A673 (cell line): ENCODE measurements around the gene HES5. TPM values are rescaled to one million over a fixed set of nuclear protein-coding genes. Genes with fewer than 3 reads are reported as not detected.

ENCODE experiments used
- BruUV-seq: library from RNA; stranded (reverse); fragments of 400-500 nt; replicated peaks from 2 replicates; lab custom pipeline; 2021; lab: Mats Ljungman, UMichigan
- CTCF ChIA-PET: fragments of 300-600 bp; sonication (Branson Sonifier 250); formaldehyde crosslinking; loops from one replicate; lab custom pipeline; 2022; ENCODE audit warnings: antibody characterized with exemption; lab: Charles Lee
- POLR2A ChIA-PET: fragments of 300-600 bp; sonication (Branson Sonifier 250); formaldehyde crosslinking; loops from one replicate; lab custom pipeline; 2022; ENCODE audit warnings: antibody characterized with exemption; ENCODE audit not compliant: low non-redundant PET; lab: Charles Lee
- DNase-seq: peaks from one replicate; pipeline ENCODE4 v3.0.0-alpha.2; 2015; ENCODE audit warnings: low spot score
- H3K27ac ChIP-seq: fragments of 200-600 bp; sonication (generic); 2 replicates; pipeline ENCODE4 v1.5.1; 2016; ENCODE audit warnings: mixed run types, low read depth, mild to moderate bottlenecking, mixed read lengths, antibody characterized with exemption, low read length; ENCODE audit not compliant: poor library complexity, severe bottlenecking
- H3K27me3 ChIP-seq: fragments of 200-600 bp; sonication (generic); replicated peaks from 2 replicates; pipeline ENCODE4 v1.6.1; 2017; ENCODE audit warnings: mixed run types, low read depth, mild to moderate bottlenecking, mixed read lengths, antibody characterized with exemption, low read length; ENCODE audit not compliant: insufficient read depth, poor library complexity
- H3K36me3 ChIP-seq: fragments of 200-600 bp; sonication (generic); 2 replicates; pipeline ENCODE4 v1.6.1; 2016; ENCODE audit warnings: mixed run types, mild to moderate bottlenecking, mixed read lengths, antibody characterized with exemption, low read length; ENCODE audit not compliant: insufficient read depth, poor library complexity, severe bottlenecking
- H3K4me1 ChIP-seq: fragments of 200-600 bp; sonication (generic); 2 replicates; pipeline ENCODE4 v1.6.1; 2017; ENCODE audit warnings: mixed run types, mild to moderate bottlenecking, mixed read lengths, antibody characterized with exemption, low read length; ENCODE audit not compliant: insufficient read depth, poor library complexity, severe bottlenecking
- H3K4me3 ChIP-seq: fragments of 200-600 bp; sonication (generic); 2 replicates; pipeline ENCODE4 v1.5.1; 2016; ENCODE audit warnings: low read depth, mixed run types, mild to moderate bottlenecking, mixed read lengths, low read length; ENCODE audit not compliant: poor library complexity, severe bottlenecking
- H3K9me3 ChIP-seq: fragments of 200-600 bp; sonication (generic); 2 replicates; pipeline ENCODE4 v1.6.1; 2016; ENCODE audit warnings: mixed run types, low read depth, mild to moderate bottlenecking, mixed read lengths, antibody characterized with exemption, low read length; ENCODE audit not compliant: poor library complexity, severe bottlenecking
- CTCF ChIP-seq: fragments of 300-800, 200-600 bp; sonication (generic); conservative IDR thresholded peaks from 2 replicates; pipeline ENCODE4 v1.5.1; 2017; ENCODE audit warnings: low read depth, mild to moderate bottlenecking, antibody characterized with exemption, low read length, moderate library complexity, mixed read lengths
- EZH2 ChIP-seq: fragments of 200-600 bp; sonication (generic); IDR thresholded peaks from 2 replicates; pipeline ENCODE4 v1.6.1; 2017; ENCODE audit warnings: borderline replicate concordance, low read depth, mild to moderate bottlenecking, mixed read lengths, antibody characterized with exemption, low read length; ENCODE audit not compliant: poor library complexity, severe bottlenecking
- intact Hi-C: fragments of 100-400 bp; cut with micrococcal nuclease; formaldehyde crosslinking; loops from one replicate; pipeline ENCODE4 v1.10.0; 2022; ENCODE audit not compliant: unreplicated experiment
- total RNA-seq: library from RNA; stranded (reverse); gene quantifications from 2 replicates; pipeline ENCODE4 v1.2.3, GENCODE V29; 2021

Gene HES5
- total RNA-seq, 1 experiment from 2014 or later, result not detected

GRCh38 chr1:2575801-2576663 is 46.0 kb upstream of the HES5 start:
- Histone ChIP-seq H3K36me3 (no peaks in the 10 kb centered on the region), H3K27ac (no peak overlapping the region), H3K9me3 (no peaks in the 10 kb centered on the region), H3K27me3 (peaks cover 7% of the 10 kb centered on the region), H3K4me1 (no peaks in the 10 kb centered on the region), H3K4me3 (no peak overlapping the region)
- no peak for DNase-seq
- CTCF ChIA-PET, result no interaction called here
- POLR2A ChIA-PET, result no interaction called here
- no TSS peak for BruUV-seq
- intact Hi-C loops, result no loop called here
- TF ChIP-seq EZH2, result no peak
- no peak for TF ChIP-seq CTCF

GRCh38 chr1:2574350-2574749 is 44.3 kb upstream of the HES5 start:
- no peaks in the 10 kb centered on the region for H3K36me3 ChIP-seq
- H3K9me3 ChIP-seq, result no peaks in the 10 kb centered on the region
- ChIA-PET CTCF (no interaction called here), POLR2A (interaction anchor here (0.9 kb wide), 1 partner anchor 16 kb away, joined by 3 read pairs; no protein-coding TSS in a partner anchor)
- H3K4me1 ChIP-seq, result no peaks in the 10 kb centered on the region
- H3K4me3 ChIP-seq, result no peak overlapping the region
- TF ChIP-seq CTCF, result no peak
- TF ChIP-seq EZH2, result no peak
- peaks cover 7% of the 10 kb centered on the region for H3K27me3 ChIP-seq
- intact Hi-C loops, result no loop called here
- DNase-seq, result no peak
- H3K27ac ChIP-seq, result no peak overlapping the region
- no TSS peak for BruUV-seq

GRCh38 chr1:2573250-2573920 is 43.3 kb upstream of the HES5 start:
- CTCF ChIA-PET, result no interaction called here
- intact Hi-C loops, result no loop called here
- no peak for TF ChIP-seq EZH2
- no peak for TF ChIP-seq CTCF
- BruUV-seq, result no TSS peak
- H3K27ac ChIP-seq, result no peak overlapping the region
- POLR2A ChIA-PET, result interaction anchor here (0.9 kb wide), 1 partner anchor 15 kb away, joined by 3 read pairs; no protein-coding TSS in a partner anchor
- no peak overlapping the region for H3K4me3 ChIP-seq
- no peaks in the 10 kb centered on the region for H3K9me3 ChIP-seq
- no peak for DNase-seq
- H3K36me3 ChIP-seq, result no peaks in the 10 kb centered on the region
- peaks cover 7% of the 10 kb centered on the region for H3K27me3 ChIP-seq
- no peaks in the 10 kb centered on the region for H3K4me1 ChIP-seq
